Liver (tissue), 9 donors: ENCODE measurements around the gene EIPR1. TPM values are rescaled to one million over a fixed set of nuclear protein-coding genes. Genes with fewer than 3 reads are reported as not detected.
"Not testable (repeated sequence)": the region's sequence is repeated elsewhere in the genome, so short reads cannot be mapped to it uniquely, and the experiment has no call there.

Experiments used
- DNase-seq: peaks from one replicate; pipeline ENCODE4 v3.0.0-alpha.2; 2017; ENCODE audit warnings: low spot score
- H3K27ac ChIP-seq, 2 donors: one replicate each; pipeline ENCODE4 v1.7.0; 2013; ENCODE audit warnings: inconsistent platforms in 2 of 2, low read length in 2 of 2, control low read depth in 1 of 2, low read depth in 1 of 2, mild to moderate bottlenecking in 1 of 2
- H3K27me3 ChIP-seq, 4 donors: one replicate each; pipeline versions ENCODE4 v1.6.1 to v1.7.0; 2013; ENCODE audit warnings: low read length in 3 of 4, inconsistent platforms in 1 of 4, mild to moderate bottlenecking in 1 of 4, moderate library complexity in 1 of 4; ENCODE audit not compliant: control insufficient read depth in 4 of 4, insufficient read depth in 4 of 4
- H3K36me3 ChIP-seq, 4 donors: one replicate each; pipeline versions ENCODE4 v1.6.1 to v1.7.0; 2013; ENCODE audit warnings: low read length in 3 of 4, mild to moderate bottlenecking in 3 of 4, low read depth in 1 of 4, moderate library complexity in 1 of 4; ENCODE audit not compliant: control insufficient read depth in 4 of 4, insufficient read depth in 3 of 4
- H3K4me1 ChIP-seq, 4 donors: one replicate each; pipeline versions ENCODE4 v1.6.1 to v1.7.0; 2013; ENCODE audit warnings: low read length in 3 of 4, mild to moderate bottlenecking in 3 of 4, moderate library complexity in 1 of 4; ENCODE audit not compliant: control insufficient read depth in 4 of 4, insufficient read depth in 4 of 4
- H3K4me3 ChIP-seq, 3 donors: one replicate each; pipeline versions ENCODE4 v1.6.1 to v1.7.0; 2013; ENCODE audit warnings: low read length in 3 of 3, control low read depth in 1 of 3, low read depth in 1 of 3, mild to moderate bottlenecking in 1 of 3
- H3K9ac ChIP-seq, 2 donors: one replicate each; pipeline ENCODE4 v1.7.0; 2013; ENCODE audit warnings: low read length in 2 of 2, mild to moderate bottlenecking in 2 of 2, moderate library complexity in 2 of 2, control low read depth in 1 of 2, low read depth in 1 of 2
- H3K9me3 ChIP-seq, 4 donors: one replicate each; pipeline versions ENCODE4 v1.6.1 to v1.7.0; 2013; ENCODE audit warnings: low read length in 3 of 4; ENCODE audit not compliant: control insufficient read depth in 4 of 4
- EGR1 ChIP-seq, 2 donors: IDR thresholded peaks; 2 replicates each; pipeline ENCODE4 v1.6.1; 2016 to 2018; ENCODE audit warnings: antibody characterized with exemption in 2 of 2, low read depth in 2 of 2
- FOXA2 ChIP-seq: IDR thresholded peaks from 2 replicates; pipeline ENCODE4 v1.6.1; 2016; ENCODE audit warnings: antibody characterized with exemption
- JUND ChIP-seq, 2 donors: IDR thresholded peaks; 2 replicates each; pipeline ENCODE4 v1.6.1; 2016; ENCODE audit warnings: antibody characterized with exemption in 2 of 2
- NR2F2 ChIP-seq: IDR thresholded peaks from 2 replicates; pipeline ENCODE4 v1.6.1; 2016; ENCODE audit warnings: antibody characterized with exemption
- RXRA ChIP-seq, 2 donors: IDR thresholded peaks; 2 replicates each; pipeline ENCODE4 v1.6.1; 2017 to 2018; ENCODE audit warnings: antibody characterized with exemption in 2 of 2, mild to moderate bottlenecking in 1 of 2
- SP1 ChIP-seq: IDR thresholded peaks from 2 replicates; pipeline ENCODE4 v1.6.1; 2018; ENCODE audit warnings: antibody characterized with exemption, mild to moderate bottlenecking
- TAF1 ChIP-seq: conservative IDR thresholded peaks from 2 replicates; pipeline ENCODE4 v1.6.1; 2016; ENCODE audit warnings: antibody characterized with exemption, mild to moderate bottlenecking
- WGBS: extraction: QIAGEN DNeasy Blood & Tissue Kit; methylation state at CpG from one replicate; pipeline ENCODE4 v1.1.7; 2013; 5-methylcytosine and 5-hydroxymethylcytosine counted together
- polyA plus RNA-seq, 2 donors: library from polyadenylated mRNA; stranded (reverse) in 1 of 2; unstranded in 1 of 2; fragments of 200-250 nt in 1 of 2; fragments of >200 nt in 1 of 2; fragmentation: Nextera tagmentation in 1 of 2; extraction: Ambion mirVana in 1 of 2; gene quantifications; one replicate each; pipeline versions ENCODE4 v1.2.1 to v1.2.3, GENCODE V29; 2013 to 2015
- total RNA-seq, 2 donors: library from RNA; depleted of rRNA; stranded (reverse); fragments of >200 nt; gene quantifications; one replicate each; pipeline ENCODE4 v1.2.3, GENCODE V29; 2014
- TF ChIP-seq, protein P1 (sequence below): IDR thresholded peaks from 2 replicates; pipeline ENCODE4 v1.6.1; 2016; ENCODE audit warnings: antibody characterized with exemption, mild to moderate bottlenecking
- TF ChIP-seq, protein P2 (sequence below): IDR thresholded peaks from 2 replicates; pipeline ENCODE4 v1.6.1; 2016; ENCODE audit warnings: antibody characterized with exemption
- TF ChIP-seq, protein P3 (sequence below): fragments of 150-350 bp; IDR thresholded peaks from 2 replicates; pipeline ENCODE4 v1.5.1; 2017; ENCODE audit warnings: improper control_type of control experiment, low read depth, low read length; ENCODE audit not compliant: missing input control
- donor health status: healthy.
- donor health status: healthy.
- donor health status: healthy.
- donor health status: healthy.
- donor health status: healthy.

EIPR1 gene
- total and polyA plus RNA-seq, 4 donors: 7.6 to 12.1 (median 11.4) TPM

DNA sequence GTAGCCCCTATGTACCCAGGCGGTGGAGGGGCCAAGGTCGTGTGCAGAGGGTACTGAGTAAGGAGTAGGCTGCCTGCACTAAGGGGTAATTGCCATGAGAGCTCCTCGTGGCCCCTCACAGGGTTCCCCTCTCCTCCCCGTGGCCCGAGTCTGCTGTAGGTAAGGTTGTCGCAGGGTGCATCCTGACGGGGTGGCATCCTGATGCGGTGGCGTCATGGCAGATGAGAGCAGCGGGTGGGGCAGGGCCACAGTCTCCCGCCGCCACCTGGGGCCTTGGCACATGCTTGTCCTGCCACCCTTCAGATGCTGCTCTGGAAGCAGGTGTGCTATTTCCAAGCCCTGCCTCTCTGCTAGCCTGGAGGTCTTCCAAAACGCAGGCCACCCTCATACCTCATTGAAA, 89.7 kb downstream of the EIPR1 start (continued):
- TF ChIP-seq, protein P1, sequence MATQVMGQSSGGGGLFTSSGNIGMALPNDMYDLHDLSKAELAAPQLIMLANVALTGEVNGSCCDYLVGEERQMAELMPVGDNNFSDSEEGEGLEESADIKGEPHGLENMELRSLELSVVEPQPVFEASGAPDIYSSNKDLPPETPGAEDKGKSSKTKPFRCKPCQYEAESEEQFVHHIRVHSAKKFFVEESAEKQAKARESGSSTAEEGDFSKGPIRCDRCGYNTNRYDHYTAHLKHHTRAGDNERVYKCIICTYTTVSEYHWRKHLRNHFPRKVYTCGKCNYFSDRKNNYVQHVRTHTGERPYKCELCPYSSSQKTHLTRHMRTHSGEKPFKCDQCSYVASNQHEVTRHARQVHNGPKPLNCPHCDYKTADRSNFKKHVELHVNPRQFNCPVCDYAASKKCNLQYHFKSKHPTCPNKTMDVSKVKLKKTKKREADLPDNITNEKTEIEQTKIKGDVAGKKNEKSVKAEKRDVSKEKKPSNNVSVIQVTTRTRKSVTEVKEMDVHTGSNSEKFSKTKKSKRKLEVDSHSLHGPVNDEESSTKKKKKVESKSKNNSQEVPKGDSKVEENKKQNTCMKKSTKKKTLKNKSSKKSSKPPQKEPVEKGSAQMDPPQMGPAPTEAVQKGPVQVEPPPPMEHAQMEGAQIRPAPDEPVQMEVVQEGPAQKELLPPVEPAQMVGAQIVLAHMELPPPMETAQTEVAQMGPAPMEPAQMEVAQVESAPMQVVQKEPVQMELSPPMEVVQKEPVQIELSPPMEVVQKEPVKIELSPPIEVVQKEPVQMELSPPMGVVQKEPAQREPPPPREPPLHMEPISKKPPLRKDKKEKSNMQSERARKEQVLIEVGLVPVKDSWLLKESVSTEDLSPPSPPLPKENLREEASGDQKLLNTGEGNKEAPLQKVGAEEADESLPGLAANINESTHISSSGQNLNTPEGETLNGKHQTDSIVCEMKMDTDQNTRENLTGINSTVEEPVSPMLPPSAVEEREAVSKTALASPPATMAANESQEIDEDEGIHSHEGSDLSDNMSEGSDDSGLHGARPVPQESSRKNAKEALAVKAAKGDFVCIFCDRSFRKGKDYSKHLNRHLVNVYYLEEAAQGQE: no peak
- TF ChIP-seq, protein P2, sequence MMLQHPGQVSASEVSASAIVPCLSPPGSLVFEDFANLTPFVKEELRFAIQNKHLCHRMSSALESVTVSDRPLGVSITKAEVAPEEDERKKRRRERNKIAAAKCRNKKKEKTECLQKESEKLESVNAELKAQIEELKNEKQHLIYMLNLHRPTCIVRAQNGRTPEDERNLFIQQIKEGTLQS: no peak
- no peak for TF ChIP-seq SP1
- TF ChIP-seq EGR1 (IDR thresholded peaks at IDR 0.05; ENCODE audit: low read depth in 2 of 2): no peak
- no peak for TF ChIP-seq FOXA2
- TF ChIP-seq RXRA (IDR thresholded peaks at IDR 0.05): no peak
- no peak for TF ChIP-seq JUND (IDR thresholded peaks at IDR 0.05)

DNA sequence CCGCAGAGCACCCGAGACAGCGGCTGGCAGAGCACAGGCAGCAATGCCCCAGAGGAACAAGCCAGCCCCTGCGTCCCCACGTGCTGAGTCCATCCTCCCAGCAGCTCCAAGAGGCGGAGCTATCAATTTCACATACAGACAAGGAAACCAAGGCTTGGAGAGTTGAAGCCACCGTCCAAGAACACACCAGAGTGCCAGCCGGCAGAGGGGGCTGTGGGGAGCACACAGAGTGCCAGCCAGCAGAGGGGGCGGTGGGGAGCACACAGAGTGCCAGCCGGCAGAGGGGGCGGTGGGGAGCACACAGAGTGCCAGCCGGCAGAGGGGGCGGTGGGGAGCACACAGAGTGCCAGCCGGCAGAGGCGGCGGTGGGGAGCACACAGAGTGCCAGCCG, 91.0 kb downstream of the EIPR1 start:
- H3K4me3 ChIP-seq, H3K9ac ChIP-seq, H3K4me1 ChIP-seq, DNase-seq, H3K27ac ChIP-seq, H3K9me3 ChIP-seq, H3K27me3 ChIP-seq, H3K36me3 ChIP-seq: not testable (repeated sequence)
- WGBS: 95% methylated on average over 17 of the region's 17 CpGs

DNA sequence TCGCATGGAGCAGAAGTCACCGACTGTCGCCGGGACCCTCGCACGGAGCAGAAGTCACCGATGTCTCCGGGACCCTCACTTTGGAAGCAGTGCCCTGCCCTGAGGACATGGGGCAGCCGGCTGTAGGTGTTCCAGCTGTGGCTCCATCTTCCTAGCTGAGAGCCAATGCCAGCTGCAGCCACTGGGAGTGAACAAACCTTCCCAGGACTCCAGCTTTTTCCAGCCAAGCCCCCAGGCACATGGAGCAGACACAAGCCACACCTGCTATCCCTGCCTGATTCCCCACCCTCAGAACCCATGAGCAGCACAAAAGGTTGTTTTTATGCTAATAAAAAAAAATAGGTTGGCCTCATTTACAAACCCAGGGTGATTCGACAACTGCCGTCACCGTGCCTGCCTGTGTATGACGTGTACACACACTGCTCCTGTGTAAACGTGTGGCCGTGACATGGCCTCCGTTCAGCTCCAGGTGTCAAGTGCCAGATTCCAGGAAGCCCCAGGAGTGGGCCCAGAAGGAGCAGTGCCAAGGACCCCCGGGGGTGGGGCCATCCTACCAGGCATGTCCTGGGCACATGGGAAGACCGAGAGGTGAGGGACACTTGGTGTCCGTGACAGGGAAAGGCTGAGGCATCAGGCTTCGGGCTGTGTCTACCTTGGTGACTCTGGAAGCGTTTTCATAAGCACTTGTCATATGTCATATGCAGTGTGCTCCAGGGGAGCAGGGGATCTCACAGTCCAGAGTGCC, 91.5 kb downstream of the EIPR1 start:
- Histone ChIP-seq H3K36me3 (peaks cover 0 to 2% (median 0%) of the 10 kb centered on the region in 4 donors), H3K27me3 (no peaks in the 10 kb centered on the region), H3K9me3 (no peaks in the 10 kb centered on the region), H3K4me3 (no peak overlapping the region), H3K9ac (no peak overlapping the region), H3K4me1 (no peaks in the 10 kb centered on the region), H3K27ac (no peak overlapping the region)
- WGBS: 90% methylated on average over 21 of the region's 21 CpGs
- TF ChIP-seq TAF1: no peak
- TF ChIP-seq, protein P3, sequence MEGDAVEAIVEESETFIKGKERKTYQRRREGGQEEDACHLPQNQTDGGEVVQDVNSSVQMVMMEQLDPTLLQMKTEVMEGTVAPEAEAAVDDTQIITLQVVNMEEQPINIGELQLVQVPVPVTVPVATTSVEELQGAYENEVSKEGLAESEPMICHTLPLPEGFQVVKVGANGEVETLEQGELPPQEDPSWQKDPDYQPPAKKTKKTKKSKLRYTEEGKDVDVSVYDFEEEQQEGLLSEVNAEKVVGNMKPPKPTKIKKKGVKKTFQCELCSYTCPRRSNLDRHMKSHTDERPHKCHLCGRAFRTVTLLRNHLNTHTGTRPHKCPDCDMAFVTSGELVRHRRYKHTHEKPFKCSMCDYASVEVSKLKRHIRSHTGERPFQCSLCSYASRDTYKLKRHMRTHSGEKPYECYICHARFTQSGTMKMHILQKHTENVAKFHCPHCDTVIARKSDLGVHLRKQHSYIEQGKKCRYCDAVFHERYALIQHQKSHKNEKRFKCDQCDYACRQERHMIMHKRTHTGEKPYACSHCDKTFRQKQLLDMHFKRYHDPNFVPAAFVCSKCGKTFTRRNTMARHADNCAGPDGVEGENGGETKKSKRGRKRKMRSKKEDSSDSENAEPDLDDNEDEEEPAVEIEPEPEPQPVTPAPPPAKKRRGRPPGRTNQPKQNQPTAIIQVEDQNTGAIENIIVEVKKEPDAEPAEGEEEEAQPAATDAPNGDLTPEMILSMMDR: no peak
- TF ChIP-seq NR2F2: no peak
- no peak for DNase-seq
